Myocyte (in vitro differentiated cells): Measurements from ENCODE around the gene PDCD1LG2. TPM values are rescaled to one million over a fixed set of nuclear protein-coding genes. Genes with fewer than 3 reads are reported as not detected.

Experiments
- DNase-seq: peaks from one replicate; pipeline ENCODE4 v3.0.0-alpha.2; 2012; ENCODE audit warnings: low read depth
- total RNA-seq: library from RNA; depleted of rRNA; stranded (reverse); fragments of >200 nt; gene quantifications from 2 replicates; pipeline ENCODE4 v1.2.3, GENCODE V29; 2014

PDCD1LG2 gene
- total RNA-seq, 1 donor from 2014 or later: 4.1 TPM

DNA sequence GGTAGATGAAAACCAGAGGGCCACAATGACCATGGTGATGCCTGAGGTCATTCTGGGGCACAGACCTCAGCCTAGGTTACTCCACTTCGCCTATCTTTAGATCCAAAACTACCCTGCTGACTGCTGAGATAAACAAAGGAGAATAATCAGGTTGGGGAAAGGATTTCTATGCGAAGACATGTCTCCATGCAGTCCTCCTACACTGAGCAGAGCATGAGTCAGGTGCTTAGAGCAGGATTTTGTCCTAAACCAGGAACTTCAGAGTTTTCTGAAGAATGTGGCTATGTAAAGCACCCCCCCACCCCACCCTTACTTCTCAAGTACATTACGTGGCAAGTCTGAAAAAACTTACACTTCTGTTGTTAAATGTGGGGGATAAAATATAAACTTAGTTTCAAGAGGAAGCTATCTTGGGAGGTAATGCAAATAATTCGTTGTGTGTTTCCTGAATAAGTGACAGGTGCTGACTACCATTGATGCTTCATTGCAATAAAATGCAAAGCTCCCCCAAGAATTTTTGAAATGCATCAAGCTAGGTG lies 19.4 kb downstream of the PDCD1LG2 start:
- DNase-seq: no peak

DNA sequence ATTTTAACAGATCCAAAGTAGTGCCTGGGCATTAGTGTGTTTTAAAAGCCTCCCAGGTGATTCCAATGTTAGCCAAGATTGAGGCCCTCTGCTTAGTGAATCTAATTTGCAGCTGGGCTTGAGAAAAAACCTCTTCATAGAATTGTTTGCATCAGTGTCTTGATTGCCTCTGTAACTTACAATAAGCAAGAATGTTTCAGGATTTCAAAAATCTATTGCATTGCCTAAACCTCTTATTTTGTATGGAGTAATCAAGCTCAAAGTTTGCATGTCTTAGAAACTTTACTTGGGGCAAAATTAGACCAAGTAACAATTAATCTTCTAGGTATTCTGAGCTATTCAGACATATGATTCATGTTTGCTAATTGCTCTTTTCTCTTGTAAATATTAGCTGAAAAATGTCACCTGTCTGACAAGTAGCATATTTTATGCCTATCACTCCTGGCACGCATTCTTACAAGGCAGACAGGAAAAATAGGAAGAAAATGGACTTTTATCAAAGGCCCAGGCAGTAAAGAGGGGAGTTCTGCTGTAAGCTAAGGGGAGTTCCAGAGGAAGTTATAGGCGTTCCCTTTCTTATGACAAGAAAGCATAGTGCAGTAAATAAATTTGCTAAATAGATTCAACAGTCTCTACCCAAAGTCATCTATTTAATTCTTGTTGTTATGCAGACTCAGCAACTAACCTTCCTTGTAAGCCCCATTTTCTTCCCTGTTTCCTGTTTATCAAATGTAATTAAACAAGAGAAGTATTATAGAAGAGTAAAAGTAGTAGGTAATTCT lies 21.0 kb downstream of the PDCD1LG2 start:
- no peak for DNase-seq

DNA sequence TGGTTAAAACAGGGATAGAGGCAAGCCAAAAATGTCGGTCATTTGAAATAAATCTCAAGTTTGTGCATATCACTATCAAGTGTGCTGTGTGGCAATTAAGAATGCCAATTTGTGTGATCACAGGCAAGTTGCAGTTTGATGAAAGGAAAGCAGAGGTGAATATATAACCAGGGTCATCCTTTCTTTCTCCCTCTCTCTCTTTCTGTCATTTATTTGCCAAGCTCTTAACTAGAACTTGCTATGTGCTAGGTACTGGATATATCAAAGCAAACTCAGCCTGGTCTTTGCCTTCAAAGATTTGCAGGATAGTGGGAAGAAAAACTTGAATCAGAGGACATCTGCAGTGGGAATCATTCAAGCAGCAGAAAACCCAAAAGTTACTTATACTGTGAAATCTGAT lies 22.0 kb downstream of the PDCD1LG2 start:
- DNase-seq: no peak

DNA sequence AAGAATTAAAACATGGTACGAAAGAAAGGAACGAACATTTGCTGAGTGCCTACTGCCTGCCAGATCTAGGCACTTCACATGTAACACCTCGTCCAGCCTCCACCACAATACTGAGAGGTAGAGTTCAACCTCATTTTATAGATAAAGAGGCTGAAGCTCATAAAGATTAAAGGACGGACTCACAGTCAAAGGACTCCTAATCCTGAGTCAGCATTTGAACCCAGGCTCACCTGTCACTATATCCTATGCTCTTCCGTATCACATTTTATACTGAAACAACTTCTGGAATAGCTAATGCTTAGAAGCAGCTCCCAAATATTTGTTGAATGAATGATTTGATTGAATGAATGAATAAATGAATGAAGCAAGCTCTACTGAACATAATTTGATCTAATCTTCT lies 22.5 kb downstream of the PDCD1LG2 start:
- DNase-seq: no peak

DNA sequence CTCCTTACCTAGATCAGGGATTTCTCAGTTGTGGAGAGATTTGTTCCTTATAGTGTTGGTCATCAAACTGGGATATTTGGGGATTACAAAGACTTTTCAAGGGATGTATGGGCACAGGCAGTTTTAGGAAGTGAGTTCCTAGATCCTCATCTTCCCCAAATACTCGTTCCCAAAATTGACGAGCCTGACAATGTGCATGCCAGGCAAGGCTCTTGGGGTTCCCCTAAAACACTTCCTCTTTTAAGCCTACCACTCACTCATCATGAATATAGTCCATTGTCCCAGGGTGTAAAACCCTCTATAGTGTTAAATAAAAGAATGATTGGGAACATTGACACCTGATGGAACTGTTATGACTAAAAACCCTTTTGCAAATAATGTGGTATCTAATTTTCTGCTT lies 26.4 kb downstream of the PDCD1LG2 start:
- no peak for DNase-seq

DNA sequence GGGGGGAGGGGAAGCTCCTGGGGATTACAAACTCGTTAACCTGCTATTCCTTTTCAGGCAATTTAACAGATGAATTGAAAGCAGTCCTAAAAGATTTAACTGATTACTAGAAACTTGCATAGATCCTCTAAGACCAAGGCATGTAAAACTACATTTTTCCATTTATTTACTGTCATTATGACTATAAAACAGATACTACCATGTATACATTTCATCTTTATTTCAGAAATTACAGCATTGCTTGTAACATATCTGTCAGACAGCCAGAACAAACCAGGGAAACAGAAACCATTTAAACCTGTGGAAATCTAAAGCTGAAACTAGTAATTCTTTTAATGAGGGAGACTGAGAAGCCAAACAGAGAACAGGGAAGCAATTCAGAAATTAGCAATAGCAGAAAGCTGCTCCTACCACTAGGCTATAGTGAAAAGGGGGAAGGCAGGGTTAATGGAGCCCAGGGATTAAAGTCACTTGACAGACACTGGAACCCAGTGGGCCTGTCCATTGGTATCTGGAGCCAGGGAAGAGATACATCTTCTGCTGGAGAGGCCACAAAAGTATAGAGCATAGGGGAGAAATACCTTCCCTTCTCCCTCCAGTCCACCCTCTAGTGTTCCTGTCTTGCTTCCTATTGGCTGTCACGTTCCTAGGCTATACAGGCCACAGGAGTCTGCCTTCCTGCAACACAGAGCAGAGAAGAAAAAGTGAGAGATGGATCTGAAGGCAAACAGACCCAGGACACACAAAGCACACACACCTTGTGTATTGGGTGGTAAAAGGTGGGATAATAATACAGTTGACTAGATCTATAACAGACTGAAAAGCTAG lies 33.8 kb downstream of the PDCD1LG2 start:
- DNase-seq: no peak

DNA sequence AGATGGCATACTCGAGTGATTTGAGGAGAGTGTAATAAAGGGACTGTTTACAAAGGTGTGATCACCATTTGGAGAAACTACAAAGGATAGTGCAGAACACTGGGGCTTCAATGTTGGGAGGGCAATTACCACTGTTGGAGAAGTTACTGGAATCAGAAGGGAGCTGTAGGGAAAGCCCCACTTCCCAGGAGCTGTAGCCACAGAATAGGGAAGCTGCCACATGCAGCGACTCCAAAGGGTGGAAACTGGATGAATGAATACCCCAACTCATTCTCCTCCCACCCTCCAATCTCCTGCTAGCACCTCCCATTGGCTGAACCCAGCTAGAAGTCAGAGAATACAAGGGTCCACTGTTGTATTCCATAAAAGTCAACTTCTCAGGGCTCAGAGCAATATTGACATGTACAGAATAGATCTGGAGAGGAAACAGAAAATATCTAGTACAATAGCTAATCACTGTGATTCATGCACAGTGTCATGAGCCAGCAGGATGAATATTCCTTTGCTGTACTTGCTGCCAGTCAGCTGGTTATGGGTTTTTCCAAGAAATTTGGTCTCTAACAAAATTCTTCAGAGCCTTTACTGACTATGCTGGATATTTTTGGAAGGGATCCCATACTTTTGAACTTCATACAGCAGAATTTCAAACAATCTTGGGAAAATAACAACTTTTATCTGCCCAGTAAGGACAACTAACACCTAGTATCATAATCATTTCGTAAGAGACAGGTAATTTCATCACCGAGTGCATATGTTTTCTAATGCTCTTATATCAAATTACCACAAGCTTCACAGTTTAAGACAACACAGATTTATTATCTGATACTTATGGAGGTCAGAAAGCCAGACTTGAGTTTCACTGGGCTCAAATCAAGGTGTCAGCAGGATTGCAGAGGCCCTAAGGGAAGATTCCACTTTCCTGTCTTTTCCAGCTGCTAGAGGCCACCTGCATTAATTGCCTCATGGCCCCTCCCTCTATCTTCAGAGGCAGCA lies 39.6 kb downstream of the PDCD1LG2 start:
- DNase-seq: peak; percentile 39

DNA sequence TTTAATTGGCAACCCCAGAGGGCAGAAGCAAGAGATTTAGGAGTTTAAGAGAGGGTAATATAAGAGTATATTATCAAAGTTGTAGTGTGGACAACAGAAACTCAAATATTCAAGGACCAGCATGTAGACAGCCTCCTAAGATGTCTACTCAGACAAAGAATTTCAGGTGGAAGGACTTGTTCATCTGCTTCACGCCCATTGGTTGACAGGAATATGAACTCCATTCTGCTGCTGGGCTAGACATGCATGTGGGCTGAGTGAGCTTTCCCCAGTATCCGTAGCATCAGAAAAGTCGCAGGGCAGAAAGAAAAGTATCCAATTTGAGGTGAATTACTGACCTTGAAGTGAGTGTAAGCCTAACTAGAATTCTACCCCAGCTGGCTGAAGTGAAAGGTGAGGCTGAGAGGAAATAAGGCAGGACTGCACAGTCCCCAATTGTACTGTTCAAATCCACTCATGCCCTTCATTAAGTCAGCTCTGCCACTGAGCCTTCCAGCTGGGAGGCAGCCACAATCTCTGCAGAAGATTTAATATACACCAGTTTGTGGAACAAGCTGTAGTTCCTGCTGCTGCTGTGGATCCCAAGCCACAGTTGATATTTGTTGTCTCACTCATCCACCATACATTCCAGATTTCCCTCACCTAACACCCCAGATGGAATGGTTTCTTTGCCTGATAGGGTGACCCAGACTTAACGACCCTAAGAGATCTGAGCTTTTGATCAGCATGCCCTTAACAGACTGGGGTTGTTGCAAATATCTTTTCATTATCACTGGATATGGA lies 41.2 kb downstream of the PDCD1LG2 start:
- DNase-seq: no peak

DNA sequence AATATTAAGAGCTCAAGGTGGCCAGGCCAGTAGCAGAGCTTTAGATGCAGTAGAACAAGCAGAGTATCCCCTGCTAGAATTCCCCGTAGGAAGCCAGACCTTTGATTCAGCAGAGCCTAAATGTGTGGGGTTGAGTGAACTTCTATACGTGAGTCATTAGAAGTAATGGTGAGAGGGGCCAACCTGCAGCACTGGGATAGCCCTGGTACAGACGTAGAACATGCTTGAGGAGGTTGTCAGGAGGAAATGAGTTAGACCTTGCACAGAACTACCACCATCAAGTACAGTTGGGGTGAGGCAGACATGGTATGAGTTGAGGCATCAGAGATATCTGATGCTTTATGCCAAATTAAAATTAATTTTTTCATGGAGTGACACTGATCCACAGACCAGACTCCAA lies 42.0 kb downstream of the PDCD1LG2 start:
- no peak for DNase-seq

DNA sequence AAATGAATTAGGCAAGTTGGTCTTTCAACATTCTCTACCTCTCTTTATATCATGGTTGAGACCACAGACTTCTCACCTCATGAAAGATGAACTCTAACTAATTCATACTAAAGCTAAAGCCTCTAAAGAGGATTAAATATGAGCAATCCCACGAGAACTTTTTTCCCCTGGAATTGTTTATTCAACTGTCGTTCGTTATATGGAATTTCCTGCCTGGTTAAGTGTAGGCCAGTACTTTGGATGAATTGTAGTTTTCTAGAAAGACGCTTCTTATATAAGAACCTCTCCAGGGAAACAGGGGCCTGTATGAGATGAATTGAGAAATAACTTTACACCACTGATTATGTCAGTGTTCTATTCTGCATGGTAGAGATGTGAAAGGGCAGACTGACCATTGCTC lies 42.9 kb downstream of the PDCD1LG2 start:
- peak; percentile 16 for DNase-seq

DNA sequence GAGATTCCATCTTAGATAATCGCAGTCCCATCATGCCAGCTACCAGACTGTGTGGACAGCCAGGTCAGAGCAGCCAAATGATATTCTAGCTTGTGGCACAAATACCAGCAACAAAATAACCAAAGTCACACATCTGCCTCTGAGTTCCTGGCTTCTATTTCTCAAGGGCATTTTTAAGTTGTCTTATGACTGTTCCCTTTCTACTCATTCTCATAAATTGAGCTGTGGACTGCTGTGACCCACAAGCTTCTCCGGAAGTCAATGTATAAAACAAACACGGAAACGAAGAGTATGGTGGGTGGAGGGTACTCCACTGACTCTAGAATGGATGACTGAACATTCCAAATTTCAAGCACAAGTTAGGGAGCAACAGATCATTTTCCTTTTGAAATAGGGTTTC lies 43.9 kb downstream of the PDCD1LG2 start:
- peak; percentile 20 for DNase-seq

DNA sequence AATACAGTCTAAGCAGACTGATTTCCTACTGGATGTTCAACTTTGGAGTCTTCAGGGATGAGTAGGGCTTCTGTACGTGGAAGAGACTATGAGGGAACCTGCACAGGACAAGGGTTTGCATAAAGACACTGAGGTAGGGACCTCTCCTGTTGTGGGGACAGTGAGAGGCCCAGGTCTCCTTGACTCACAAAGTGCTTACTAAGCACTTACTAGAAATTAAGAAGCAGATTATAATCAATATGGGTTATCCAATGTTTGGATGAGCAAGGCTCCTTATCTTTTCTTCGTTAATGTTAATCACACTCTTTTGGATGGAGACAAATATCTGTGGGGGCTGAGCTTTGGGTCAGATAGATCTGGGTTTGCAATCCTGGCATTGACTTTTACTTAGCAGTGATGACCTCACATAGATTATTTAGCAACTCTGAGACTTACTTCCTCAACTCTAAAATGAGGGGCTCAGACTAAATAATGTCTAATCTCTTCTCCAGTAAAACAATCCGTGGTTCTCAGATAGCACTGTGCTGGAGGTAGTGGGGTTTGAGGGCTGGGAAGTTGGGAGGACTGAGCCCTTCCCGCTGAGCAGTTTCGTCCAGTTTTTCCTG lies 45.9 kb downstream of the PDCD1LG2 start:
- DNase-seq: no peak

DNA sequence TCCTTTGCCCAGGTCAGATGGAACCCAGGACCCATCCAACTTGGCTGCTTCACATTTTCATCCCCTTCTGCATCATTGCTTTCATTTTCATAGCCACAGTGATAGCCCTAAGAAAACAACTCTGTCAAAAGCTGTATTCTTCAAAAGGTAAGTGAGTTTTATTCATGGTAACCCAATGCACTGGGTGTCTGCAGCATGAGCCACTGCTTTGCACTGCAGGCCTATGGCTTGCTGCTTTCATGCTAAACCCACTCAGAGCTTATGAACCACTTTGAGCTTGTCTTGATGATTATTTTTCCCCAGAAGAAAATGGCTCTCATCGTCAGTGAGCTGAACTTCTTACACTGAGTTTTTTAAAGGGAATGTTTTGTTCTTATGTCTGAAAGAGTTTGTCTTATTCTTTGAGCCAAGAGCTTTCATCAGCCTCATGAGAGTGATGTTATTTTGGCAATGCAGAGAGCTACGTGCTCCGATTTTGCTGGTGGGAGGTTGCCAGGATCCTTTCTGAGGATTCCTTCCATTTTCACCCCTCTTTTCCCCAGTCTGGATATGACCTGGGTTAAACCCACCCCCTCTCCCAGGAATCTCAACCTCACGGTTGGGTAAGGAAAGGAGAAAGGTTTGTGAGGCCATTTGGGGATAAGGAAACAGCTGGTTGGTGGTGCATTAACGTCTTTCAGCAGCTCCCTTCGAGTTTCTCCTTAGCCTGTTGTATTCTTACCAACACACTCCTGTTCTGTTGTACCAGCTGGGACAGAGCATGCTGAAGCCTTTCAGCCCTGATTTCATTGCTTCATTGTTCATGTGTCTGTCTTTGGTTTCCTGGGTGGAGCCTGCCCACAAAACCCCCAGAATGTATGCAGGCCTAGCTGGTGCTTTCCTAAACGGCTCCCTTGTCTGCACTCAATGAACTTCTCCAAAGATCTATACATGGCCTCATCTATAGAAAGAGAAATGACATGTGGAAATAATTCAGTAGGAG lies 47.6 kb downstream of the PDCD1LG2 start:
- DNase-seq: peak; percentile 64

DNA sequence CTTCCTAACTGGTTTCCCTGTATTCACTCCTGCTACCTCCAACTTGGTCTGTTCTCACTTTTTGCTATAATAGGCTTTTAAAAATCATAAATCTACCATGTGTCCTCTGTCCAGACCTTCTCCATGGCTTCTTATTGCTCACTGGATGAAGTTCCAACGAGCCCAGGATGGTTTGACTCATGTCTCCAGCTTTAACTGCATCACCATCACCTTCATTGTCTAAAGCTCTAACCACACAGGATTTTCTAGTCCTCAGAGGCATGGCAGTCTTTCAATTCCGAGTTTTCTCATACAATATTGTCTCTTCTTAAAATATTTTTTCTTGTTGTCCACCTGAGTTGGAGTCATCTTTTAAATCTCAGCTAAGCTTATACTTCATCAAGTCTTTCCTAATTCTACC lies 49.3 kb downstream of the PDCD1LG2 start:
- DNase-seq: no peak

DNA sequence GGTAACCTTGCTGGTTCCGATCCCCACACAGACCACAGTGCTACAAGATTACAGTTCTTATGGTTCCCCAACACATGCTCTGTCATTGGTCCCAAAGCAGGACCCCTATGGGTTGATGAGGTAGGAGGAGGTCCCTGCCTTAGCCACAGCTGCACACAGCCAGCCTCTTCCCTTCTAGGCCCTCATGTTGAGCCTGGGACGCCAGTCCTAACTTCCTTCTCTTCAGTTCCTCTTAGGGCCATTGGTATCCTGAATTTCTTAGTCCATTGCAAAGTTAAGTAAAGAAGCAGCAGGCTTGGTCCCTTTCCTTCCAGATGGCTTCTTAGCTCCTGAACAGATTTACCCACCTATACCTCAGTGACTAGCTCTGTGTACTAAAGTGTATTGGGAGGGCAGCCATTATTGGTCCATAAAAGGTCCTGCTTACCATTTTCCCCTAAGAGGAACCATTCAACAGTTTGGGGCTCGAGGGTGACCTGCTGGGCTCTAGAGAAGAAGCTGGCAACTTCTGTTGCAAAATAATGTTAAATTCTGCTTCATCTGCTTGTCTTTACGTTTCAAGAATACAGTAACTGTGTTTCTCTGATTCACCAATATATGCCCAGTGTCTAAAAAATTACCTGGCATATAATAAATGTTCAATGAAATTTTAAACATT lies 50.2 kb downstream of the PDCD1LG2 start:
- no peak for DNase-seq

DNA sequence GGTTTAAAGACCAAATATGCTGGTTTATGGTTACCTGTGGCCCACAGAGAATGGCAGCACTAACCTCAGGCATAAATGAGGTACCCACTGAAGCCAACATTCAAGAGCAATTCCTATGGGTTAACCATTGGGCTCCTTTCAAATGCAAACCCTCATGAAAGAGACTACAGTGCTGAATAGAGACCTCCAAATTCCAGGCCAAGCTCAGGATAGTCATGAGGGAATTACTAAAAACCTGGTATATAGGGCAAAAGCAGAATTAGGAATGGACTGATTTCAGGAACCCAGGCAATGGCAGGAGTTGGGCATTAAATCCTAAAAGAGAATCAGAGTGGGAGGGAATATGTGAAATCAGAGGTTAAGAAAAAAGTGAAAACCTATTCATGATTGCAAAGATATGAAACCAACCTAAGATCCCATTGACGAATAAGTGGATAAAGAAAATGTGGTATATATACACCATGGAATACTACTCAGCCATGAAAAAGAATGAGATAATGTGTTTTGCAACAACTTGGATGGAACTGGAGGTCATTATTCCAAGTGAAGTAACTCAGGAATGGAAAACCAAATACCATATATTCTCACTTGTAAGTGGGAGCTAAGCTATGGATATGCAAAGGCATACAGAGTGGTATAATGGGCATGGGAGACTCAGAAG lies 51.6 kb downstream of the PDCD1LG2 start:
- DNase-seq: no peak

DNA sequence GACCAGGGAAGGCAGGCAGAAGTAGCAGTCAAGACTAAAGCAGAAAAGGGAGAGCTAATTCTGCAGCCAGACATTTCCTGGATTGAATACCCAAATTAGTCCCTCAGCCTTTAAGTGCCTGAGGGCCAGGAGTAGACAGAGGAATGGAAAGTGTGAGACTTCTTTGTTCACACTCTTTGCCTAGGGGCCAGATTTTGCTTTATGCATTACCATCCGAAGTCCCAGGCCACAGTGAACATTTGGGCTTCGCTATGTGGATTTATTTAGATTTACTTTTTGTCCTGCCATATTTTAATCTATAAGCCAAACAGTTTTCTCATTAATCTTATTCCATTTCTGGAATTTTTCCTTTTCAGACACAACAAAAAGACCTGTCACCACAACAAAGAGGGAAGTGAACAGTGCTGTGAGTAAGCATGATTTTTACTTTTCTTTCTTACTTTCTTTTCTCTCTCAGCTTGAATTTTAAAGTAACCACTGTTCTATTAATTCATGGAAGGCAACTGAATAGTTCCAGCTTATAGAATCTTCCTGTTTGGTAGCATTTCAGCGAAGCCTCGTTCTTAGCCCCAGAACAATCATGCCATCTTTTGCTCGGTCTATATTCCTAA lies 52.6 kb downstream of the PDCD1LG2 start:
- DNase-seq: no peak
